Stimulated activated CD4-positive, alpha-beta T cell treated with anti-CD3 and anti-CD28 coated beads, Interleukin-4, amount 100 ng/mL, for 4 hours (primary cell): ENCODE results near the gene CES2.
A peak's percentile ranks its signal among the peaks of the same experiment; 100 is the strongest.
"Not testable (repeated sequence)": the region's sequence is repeated elsewhere in the genome, so short reads cannot be mapped to it uniquely, and the experiment has no call there.

ENCODE experiments used
- DNase-seq, 2 experiments: peaks; one replicate each; pipeline ENCODE4 v3.0.0-alpha.2; 2020

Gene CES2

GRCh38 chr16:66983033-66983432 is 47.7 kb downstream of the CES2 start:
- DNase-seq, result no peak

GRCh38 chr16:66984892-66985311 is 49.6 kb downstream of the CES2 start:
- DNase-seq, result peak; percentile 53 to 78

- DNase-seq, result no peak
Measured at GRCh38 chr16:66986559-66986958, 51.2 kb downstream of the CES2 start.

- no peak for DNase-seq
Measured at GRCh38 chr16:66988197-66988788, 53.0 kb downstream of the CES2 start, which contains the start of gene CES4A. Gene CES4A, plus strand, starts transcription at chr16:66988589. Its CDS starts 184 bp downstream, at chr16:66988773.

- DNase-seq, result no peak
Measured at GRCh38 chr16:66991545-66992077, 56.3 kb downstream of the CES2 start.

- DNase-seq, result not testable (repeated sequence)
Measured at GRCh38 chr16:66993558-66993957, 58.2 kb downstream of the CES2 start.
